ENCODE data around the gene DBI.
"Not testable (repeated sequence)": the region's sequence is repeated elsewhere in the genome, so short reads cannot be mapped to it uniquely, and the experiment has no call there.

The DBI gene

DNA sequence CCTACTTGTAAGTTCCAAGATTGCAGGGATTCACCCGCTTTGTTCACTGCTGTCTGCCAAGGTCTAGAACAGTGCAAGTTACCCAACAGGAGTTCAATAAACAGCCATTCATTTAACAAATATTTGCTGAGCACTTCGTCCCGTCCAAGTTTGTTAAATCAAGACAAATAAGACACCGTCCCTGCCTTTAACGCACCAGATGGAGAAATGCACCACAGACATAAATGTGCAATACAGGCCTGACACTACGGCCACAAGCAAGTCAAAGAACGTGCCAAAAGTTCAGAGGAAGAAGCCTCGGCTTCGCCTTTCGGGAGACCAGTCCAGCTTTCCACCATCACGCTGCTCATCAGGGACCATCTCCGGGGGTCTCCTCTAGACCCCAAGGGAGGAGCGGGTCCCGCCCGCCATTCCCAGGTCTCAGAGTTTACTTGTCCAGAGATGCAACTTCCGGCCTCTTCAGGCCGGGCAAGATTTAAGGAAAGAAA, 572 bp upstream of the DBI start:
- DNase-seq, result no peak

DNA sequence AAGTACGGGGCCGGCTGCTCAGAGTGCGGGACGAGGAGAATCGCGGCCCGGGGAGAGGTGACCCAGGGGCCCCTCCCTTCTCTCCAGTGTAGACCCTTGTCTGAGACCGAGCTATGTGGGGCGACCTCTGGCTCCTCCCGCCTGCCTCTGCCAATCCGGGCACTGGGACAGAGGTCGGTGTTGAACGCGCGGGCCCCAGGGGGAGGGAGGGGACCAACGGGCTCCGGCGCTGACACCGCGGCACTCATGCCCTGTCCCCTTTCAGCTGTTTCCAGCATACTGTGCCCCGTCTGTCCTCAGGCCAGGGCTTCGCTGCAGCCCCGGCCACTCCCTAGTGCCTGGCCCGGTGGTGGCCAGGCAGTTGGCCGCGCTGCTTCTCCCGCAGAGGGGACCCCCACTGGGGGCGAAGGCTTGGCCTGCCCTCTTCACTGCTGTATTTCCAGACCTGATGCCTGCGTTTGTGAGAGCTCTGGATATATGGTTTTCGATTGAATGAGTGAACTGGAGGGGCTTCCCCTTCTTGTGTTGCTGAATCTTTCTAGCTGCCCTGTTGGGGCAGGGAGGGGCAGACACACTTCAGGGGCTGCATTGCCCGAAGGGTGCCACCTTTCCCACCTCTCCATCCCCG, 809 bp downstream of the DBI start:
- DNase-seq, result no peak

DNA sequence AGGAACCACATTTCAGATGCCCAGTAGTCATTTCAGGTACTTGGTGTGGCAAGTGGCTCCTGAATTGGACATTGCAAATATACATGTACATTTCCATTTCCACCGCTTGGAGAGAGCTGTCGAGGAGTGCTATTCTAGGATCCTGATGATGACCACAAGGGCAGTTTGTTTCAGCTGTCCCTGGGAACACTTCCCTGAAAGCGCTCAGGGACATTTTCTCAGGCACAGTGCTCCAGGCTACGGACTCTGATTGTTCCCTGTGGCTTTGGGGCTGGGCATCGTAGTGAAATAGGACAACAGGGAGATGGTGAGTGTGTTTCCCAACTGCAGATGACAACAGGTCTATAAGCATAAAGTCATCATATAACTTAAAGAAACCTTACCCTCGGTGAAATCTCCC, 3.1 kb downstream of the DBI start:
- DNase-seq, result no peak

DNA sequence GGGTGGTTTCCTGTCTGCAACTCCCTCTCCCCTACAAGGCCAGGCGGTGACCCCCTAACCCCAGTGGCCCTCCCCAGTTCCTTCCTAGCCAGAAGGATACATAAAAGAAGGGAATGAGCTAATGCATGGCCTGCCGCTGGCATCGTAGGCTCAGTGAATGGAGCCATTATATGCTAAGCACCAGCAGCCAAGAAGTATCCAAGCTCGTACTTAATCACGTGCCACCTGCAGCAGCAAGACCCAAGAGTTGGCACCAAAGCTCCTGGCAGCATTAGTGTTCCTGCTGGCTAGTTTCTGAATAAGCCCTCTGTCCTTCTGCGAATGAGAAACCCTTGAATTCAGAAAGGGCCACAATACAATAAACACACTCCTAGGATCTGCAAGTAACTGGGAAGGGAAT, 4.3 kb downstream of the DBI start:
- no peak for DNase-seq

DNA sequence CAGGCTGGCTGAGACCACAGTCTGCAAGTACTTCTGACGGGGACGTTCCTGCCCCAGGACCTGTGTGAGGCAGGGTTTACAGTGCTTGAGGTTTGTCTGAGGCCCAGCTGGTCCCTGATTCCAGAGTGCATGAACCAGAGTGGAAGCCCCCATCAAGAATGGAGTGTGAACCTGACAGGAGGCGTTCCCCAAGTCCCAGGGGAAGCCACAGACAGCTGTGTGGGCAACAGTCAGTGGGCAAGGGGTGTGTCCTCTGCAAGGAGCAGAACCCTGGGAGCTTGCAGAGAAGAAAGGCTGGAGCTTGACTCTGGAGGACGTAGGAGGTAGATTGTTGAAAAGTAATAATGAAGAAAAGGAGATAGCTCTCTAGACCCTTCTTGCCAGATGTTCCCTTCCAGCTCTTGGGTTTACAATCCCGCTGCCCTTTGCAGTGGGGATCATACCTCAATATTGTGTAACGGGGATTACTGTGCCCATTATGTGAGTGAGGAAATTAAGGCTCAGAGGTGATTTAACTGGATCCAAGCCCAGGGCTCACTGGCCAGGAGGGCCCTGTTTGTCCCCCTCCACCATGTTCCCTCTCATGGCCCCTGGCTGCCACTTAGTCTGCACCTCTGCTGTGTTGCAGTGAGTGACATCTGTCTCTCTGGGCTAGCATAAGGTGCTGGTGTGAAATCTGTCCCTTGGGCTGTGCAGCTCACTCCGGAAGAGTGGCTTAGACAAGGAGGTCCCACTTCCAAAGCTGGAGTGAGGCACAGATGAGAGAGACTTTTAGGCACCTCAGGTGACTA, 6.2 kb downstream of the DBI start:
- no peak for DNase-seq

DNA sequence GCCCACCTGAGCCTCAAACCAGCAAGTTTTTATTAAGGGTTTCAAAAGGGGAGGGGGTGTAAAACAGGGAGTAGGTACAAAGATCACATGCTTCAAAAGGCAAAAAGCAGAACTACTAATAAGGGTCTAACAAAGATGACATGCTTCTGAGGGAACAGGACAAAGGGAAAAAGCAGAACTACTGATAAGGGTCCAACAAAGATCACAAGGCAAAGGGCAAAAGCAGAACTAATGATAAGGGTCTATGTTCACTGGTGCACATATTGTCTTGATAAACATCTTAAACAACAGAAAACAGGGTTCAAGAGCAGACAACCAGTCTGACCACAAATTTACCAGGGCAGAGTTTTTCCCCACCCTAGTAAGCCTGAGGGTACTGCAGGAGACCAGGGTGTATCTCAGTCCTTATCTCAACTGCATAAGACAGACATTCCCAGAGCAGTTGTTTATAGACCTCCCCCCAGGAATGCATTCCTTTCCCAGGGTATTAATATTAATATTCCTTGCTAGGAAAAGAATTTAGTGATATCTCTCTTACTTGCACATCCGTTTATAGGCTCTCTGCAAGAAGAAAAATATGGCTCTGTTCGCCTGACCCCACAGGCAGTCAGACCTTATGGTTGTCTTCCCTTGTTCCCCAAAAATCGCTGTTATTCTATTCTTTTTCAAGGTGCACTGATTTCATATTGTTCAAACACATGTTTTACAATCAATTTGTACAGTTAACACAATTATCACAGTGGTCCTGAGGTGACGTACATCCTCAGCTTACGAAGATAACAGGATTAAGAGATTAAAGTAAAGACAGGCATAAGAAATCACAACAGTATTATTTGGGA, 7.3 kb downstream of the DBI start:
- DNase-seq, result not testable (repeated sequence)

DNA sequence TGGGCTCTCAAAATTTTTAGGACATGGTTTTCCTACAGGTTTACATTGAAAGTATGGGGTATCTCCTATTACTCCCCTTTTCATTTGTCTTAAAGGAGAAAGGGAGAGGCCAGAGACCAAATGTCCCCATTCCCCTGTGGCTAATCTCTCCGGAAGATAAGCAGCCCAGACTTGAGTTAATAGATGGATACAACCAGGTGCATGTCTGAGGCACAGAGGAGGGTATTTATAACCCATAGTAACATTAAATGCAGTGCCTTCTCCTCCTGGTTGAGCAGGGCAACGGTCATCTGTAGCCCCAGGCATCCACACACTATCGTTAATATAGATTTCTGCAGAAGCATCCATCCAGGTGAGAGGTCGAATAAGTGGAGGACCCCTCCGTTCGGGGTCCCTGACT, 9.6 kb downstream of the DBI start:
- not testable (repeated sequence) for DNase-seq

DNA sequence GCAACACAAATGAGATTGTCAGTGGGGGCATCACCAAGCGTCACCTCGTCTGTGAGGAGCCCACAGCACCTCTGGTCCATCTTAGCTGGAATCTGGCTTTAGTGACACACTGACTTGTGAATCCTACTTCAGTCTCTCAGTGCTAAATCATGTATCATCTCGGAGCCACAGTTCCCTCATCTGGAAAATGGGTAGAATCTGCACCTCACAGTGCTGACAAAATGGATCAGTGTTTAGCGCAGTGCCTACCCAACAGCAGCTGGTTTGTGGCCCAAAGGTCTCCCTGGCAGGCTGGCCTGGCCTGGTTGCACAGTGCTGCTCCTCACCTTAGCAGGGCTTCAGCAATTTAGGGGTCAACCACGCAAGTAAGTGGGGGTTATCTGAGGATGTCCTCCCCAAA, 10.0 kb downstream of the DBI start:
- no peak for DNase-seq

DNA sequence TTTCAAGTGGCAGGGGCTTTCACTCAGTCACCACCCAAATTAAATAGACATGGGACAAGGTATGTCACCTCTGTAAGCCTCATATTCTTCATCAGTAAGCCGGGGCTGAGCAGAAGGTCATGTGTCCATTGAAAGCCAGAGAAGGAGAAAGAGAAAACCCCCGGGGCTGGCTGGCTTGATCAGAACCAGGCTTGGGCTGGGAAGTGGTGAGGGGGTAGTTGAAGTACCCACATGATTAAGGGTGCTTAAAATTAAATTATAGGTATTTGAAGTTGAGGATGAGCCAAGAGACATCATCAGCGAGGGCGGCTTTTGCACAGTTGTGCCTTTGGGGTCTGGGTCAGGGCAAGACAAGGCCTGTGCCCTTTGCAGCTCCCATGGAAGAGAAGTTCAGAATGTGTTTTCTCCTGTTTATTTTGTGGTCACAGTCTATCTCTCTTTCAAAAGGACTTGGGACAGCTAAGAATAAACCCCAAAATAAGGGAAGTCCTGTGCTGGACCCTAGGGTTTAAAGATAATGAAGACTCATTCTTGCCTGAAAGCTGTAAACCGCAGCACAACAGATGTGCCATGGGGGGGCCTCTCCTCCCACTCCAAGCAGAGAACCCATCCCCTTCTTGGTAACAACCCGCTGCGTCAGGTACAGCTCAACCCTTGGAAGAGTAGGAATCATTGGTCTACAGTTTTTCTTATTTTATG, 10.7 kb downstream of the DBI start:
- DNase-seq, result no peak

DNA sequence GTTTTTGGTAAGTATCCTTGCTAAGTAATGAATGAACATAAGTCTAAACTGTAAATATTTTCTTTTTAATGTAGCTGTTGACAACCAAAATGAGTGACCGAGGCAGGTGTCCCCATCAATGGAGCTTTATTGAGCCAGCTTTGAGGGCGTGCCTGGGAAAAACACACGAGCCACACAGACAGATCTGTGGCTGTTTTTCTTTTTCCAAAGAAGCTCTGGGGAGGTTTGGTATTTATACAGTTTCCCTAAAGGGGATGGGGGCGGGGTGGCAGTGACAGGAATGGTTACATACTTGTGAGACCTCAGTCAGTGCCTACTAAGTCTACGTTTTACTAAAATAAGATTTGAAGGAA, 11.2 kb downstream of the DBI start:
- no peak for DNase-seq

DNA sequence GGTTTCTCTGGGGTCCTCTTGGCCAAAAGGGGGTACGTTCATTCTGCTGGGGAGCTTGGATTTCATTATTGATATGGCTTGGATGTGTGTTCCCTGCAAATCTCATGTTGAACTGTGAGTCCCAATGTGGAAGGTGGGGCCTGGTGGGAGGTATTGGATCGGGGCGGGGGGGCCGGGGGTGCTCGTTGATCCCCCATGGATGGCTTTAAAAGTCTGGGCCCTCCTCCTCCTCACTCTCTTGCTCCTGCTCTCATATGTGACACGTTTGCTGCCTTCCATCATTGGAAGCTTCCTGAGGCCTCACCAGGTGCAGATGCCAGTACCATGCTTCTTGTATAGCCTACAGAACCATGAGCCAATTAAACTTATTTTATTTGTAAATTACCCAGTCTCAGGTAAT, 11.8 kb downstream of the DBI start:
- no peak for DNase-seq

DNA sequence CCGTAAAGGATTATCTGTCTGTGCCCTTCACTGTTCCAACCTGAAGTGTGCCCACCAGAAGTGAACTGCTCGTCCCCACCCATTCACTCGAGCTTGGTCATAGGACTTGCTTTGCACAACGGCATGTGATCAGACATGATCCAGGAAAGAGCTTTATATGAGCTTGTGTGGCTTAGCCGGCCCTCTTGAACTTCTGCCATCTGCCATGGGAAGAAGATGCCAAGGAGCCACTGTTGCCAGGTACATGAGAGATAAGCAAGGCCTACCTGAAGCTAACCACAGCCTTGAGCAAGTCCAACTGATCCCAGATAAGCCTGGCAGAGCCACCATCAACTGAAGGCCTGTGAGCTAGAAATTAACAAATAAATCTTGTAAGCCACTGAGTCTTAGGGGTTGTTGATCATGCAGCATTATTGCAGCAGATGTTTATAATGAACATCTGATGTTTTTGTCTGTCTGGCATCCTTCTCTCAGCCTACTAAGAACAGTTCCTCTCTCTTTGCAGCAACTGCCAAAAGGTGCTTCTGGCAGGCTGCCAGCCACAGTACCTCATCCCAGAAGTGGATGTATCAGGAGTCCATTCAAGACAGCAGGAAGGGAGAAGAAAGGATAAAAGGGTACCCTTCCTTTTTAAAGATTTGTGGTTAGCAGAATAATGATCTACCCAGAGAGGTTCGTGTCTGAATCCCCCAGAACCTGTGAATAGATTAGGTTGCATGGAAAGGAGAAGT, 16.8 kb downstream of the DBI start:
- DNase-seq, result no peak

DNA sequence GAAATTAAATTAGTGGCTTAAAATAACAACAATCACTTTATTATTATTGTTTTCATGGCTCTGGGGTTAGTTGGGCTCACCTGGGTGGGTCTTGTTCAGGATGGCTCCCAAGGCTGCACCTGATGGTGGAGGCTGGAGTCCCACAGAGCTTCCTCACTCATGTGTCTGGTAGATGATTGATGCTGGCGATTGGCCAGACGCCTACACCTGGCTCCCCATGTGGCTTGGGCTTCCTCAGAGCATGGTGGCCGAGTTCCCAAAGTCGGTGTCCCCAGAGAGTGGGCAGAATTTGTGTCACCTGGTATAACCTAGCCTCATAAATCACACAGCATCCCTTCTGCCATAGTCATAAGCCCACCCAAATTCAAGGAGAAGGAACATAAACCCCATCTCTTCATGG, 18.2 kb downstream of the DBI start:
- DNase-seq, result no peak

DNA sequence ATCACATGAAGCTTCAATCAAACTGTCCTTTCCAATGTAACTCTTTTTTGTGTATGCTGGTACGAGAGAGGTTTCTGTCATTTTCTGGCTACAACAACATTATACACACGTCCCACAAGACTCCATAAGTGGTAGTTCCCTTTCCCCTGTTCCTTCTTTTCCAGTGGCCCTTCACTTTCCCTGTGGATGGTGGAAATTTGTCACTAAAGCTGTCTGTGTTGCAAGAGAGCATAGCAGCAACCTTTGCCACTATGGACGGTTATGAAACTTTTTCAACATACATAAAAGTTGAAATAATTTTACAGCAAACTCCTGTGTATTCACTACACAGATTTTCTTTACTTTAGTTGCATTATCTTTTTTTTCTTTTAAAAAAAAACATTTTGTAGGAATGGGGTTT, 18.7 kb downstream of the DBI start:
- DNase-seq, result no peak

DNA sequence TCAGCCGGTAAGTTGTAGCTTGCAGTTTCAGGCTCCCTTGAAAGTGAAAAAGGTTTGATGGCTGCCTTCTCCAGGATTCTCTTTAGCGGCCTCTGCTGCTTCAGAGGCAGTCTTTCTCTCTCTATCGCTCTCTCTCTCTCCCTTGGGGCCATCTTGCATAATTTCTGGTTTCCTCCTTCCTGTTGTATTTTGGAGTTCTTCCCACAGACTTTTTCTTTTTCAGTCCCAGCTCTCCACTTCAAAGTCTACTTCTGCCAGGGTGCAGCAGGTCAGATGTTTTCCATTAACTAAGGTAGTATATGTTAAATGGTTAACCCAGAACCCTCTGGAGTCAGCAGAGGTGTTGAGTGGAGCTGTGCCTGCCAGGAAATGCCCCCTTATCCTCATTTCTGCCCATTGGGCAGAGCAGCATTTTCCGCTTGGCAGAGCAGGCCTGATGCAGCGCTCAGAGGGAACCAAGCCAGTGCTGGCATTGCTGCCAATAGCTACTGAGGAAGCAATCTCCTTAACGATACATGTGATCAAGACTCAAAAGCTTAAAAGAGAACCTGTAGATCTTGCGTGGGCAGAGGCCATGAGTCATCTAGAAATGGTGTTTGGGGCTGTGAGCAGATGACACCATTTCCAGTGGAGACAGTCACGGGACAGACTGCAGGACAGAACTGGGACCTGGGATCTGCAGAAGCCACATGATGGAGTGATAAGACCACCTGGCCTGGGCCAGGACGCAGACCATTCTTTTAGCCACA, 20.8 kb downstream of the DBI start:
- DNase-seq, result peak; percentile 33

DNA sequence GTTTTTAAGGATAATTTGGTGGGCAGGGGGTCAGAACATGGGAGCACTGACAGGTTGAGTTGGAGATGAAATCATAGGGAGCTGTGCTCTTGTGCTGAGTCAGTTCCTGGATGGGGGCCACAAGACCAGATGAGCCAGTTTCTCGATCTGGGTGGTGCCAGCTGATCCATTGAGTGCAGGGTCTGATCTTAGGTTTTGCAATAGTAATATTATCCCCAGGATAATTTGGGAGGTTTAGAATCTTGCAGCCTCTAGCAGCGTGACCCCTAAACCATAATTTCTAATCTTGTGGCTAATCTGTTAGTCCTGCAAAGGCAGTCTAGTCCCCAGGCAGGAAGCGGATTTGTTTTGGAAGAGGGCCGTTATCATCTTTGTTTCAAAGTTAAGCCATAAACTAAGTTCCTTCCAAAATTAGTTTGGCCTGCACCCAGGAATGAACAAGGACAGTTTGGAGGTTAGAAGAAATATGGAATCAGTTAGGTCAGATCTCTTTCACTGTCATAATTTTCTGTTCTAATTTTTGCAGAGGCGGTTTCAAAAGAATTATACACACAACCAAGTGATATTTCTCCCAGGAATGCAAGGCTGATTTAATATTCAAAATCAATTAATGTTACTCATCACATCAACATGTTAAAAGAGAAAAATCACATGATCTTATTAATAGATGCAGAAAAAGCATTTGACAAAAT, 23.0 kb downstream of the DBI start:
- no peak for DNase-seq

DNA sequence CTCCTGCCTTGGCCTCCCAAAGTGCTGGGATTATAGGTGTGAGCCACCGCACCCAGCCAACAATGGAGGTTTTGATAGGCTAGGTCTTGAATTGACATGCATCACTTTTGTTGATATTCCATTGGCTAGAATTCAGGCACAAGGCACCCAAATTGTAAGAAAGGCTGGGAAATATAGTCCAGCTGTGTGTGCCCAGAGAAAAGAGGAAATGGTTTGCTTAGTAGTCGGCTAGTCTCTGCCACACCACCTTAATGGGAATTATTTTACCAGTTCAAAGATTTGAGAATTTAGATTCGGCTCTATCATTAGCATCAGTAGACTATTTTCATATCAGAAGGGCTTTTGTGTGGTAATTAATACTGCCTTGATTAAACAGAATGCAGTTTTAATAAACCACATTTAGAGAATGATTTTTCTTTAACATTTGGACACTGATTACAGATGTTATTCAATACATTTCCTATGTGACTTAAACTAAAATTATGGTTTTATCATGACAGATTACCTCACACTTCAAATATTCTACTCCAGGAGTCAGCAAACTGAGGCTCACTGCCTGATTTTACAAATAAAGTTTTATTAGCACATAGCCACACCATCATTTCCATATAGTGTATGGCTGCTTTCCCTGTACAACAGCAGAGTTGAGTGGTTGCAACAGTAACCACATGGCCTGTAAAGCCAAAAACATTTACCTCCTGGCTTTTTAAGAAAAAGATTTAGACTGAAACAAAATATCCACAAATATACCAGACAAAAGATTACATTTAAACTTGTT, 27.4 kb downstream of the DBI start:
- DNase-seq, result no peak

DNA sequence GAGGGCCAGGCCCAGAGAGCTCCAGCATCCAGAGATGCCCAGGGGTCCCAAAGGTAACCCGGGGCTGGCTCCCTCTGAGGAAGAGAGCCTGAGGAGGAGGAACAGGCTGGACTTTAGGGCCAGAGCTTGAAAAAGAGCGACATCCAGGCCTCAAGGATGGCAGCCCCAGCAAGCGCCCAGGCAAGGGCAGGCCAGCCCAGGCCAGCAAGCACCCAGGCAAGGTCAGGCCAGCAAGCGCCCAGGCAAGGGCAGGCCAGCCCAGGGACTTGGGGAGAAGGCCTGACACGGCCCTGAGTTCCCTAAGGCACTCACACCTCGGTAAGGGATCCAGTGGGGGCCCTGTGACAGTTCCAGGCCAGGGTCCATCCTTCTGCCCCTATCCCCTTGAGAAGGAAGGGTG, 30.4 kb downstream of the DBI start:
- DNase-seq, result no peak

DNA sequence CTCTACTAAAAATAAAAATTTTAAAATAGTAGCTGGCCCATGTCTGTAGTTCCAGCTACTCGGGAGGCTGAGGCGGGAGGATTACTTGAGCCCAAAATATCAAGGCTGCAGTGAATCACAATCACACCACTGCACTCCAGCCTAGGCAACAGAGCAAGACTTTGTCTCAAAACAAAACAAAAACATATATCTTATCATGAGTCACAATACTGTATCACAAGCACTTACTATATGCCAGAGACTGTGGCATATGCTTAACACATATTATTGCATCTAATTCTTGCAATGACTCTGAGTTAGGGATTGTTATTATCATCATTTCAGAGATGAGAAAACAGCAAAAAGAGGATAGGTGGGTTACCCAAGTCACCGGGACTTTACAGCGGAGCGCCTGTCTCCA, 35.3 kb downstream of the DBI start:
- DNase-seq, result no peak

Measured in GDM1 (cell line).